HL-60 (cell line): Measurements from ENCODE around the gene NALCN.

ENCODE experiments used
- CTCF ChIP-seq: IDR thresholded peaks from one replicate; pipeline ENCODE4 v1.5.1; 2011; ENCODE audit warnings: low read length, control low read depth, inconsistent platforms; ENCODE audit not compliant: insufficient read depth
- GABPA ChIP-seq: IDR thresholded peaks from 2 replicates; pipeline ENCODE4 v1.6.1; 2012; ENCODE audit warnings: low read depth
- POLR2AphosphoS5 ChIP-seq: IDR thresholded peaks from 2 replicates; pipeline ENCODE4 v1.6.1; 2012; ENCODE audit warnings: low read depth
- REST ChIP-seq: IDR thresholded peaks from 2 replicates; pipeline ENCODE4 v1.6.1; 2012; ENCODE audit warnings: low read depth; ENCODE audit not compliant: insufficient replicate concordance
- SPI1 ChIP-seq: IDR thresholded peaks from 2 replicates; pipeline ENCODE4 v1.6.1; 2012; ENCODE audit warnings: low read depth, mild to moderate bottlenecking, borderline replicate concordance

- TF ChIP-seq CTCF (no peak), REST (no peak), GABPA (no peak), POLR2AphosphoS5 (no peak), SPI1 (no peak)
Measured at GRCh38 chr13:101013245-101013644, 403.1 kb downstream of the NALCN start.
